SIG-M5 treated with dmso at 0.1 percent for 504 hours (cell line): Measurements from ENCODE around the gene SPOCK3.

Experiments
- DNase-seq: peaks from one replicate; lab custom pipeline; 2025; ENCODE audit not compliant: unreplicated experiment; lab: John Stamatoyannopoulos, UW

SPOCK3 gene

GRCh38 chr4:166688835-166689234 lies 545.5 kb downstream of the SPOCK3 start:
- DNase-seq, result no peak

DNA sequence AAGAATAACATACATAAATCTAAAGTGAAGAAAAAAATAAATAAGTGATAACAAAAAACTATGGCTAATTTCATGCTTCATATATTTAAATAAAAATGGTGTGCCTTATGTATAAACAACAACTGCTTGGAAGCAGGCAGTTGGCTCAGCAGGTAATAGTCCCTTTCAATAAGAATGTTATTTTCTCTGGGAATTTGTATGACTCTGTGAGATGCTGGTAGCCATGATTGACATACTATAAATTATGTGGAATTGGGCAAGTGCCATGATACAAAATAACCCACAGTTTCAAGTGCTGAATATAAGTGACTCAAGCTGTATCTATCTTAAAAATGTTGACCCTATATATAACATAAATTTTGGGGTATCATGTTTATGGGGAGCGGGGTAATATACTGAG lies 546.5 kb downstream of the SPOCK3 start:
- DNase-seq, result no peak
